SK-N-MC (cell line): ENCODE data around the gene TRIM47.

Experiments
- EZH2 ChIP-seq: fragments of 200-600 bp; sonication (generic); IDR thresholded peaks from one replicate; pipeline ENCODE4 v1.6.1; 2017; ENCODE audit warnings: antibody characterized with exemption
- POLR2AphosphoS5 ChIP-seq: IDR thresholded peaks from 2 replicates; pipeline ENCODE4 v1.6.1; 2012; ENCODE audit warnings: mild to moderate bottlenecking, low read depth, low read length, borderline replicate concordance

GRCh38 chr17:75845933-75846691 is 32.3 kb downstream of the TRIM47 start:
- TF ChIP-seq POLR2AphosphoS5 (no peak), EZH2 (no peak)
